Hepatocyte (in vitro differentiated cells): ENCODE data around the gene DPT. TPM values are rescaled to one million over a fixed set of nuclear protein-coding genes. Genes with fewer than 3 reads are reported as not detected.

Experiments used
- DNase-seq: peaks from one replicate; pipeline ENCODE4 v3.0.0-alpha.2; 2016; ENCODE audit warnings: low spot score
- H2AFZ ChIP-seq: fragments of 200-600 bp; sonication (generic); 2 replicates; pipeline ENCODE4 v1.6.0; 2016; ENCODE audit warnings: antibody characterized with exemption, mild to moderate bottlenecking
- H3K27ac ChIP-seq: fragments of 200-600 bp; sonication (generic); 2 replicates; pipeline ENCODE4 v1.5.1; 2016; ENCODE audit warnings: mild to moderate bottlenecking
- H3K27me3 ChIP-seq: fragments of 200-600 bp; sonication (generic); 2 replicates; pipeline ENCODE4 v1.6.1; 2016
- H3K36me3 ChIP-seq: fragments of 200-600 bp; sonication (generic); replicated peaks from 2 replicates; pipeline ENCODE4 v1.5.1; 2016; ENCODE audit warnings: low read depth; ENCODE audit not compliant: insufficient read depth
- H3K4me1 ChIP-seq: fragments of 200-600 bp; sonication (generic); 2 replicates; pipeline ENCODE4 v1.5.1; 2016; ENCODE audit warnings: mild to moderate bottlenecking, moderate library complexity; ENCODE audit not compliant: insufficient read depth
- H3K4me2 ChIP-seq: fragments of 200-600 bp; sonication (generic); 2 replicates; pipeline ENCODE4 v1.6.0; 2016
- H3K4me3 ChIP-seq: fragments of 200-600 bp; sonication (generic); 2 replicates; pipeline ENCODE4 v1.5.1; 2016; ENCODE audit warnings: mild to moderate bottlenecking
- H3K79me2 ChIP-seq: fragments of 200-600 bp; sonication (generic); 2 replicates; pipeline ENCODE4 v1.6.0; 2017; ENCODE audit warnings: mild to moderate bottlenecking
- H3K9me2 ChIP-seq: fragments of 200-600 bp; sonication (generic); replicated peaks from 2 replicates; pipeline ENCODE4 v1.6.0; 2017; ENCODE audit warnings: mild to moderate bottlenecking; ENCODE audit not compliant: insufficient read depth
- H3K9me3 ChIP-seq: fragments of 200-600 bp; sonication (generic); 2 replicates; pipeline ENCODE4 v1.5.1; 2016; ENCODE audit warnings: low read depth, mild to moderate bottlenecking
- H4K20me1 ChIP-seq: fragments of 200-600 bp; sonication (generic); 2 replicates; pipeline ENCODE4 v1.6.0; 2016; ENCODE audit warnings: mild to moderate bottlenecking; ENCODE audit not compliant: insufficient read depth, poor library complexity, severe bottlenecking
- EZH2 ChIP-seq: fragments of 200-600 bp; sonication (generic); IDR thresholded peaks from 2 replicates; pipeline ENCODE4 v1.6.1; 2016; ENCODE audit warnings: antibody characterized with exemption, mild to moderate bottlenecking, borderline replicate concordance
- EZH2phosphoT487 ChIP-seq: fragments of 200-600 bp; sonication (generic); IDR thresholded peaks from one replicate; pipeline ENCODE4 v1.6.1; 2018; ENCODE audit warnings: antibody characterized with exemption, mild to moderate bottlenecking, low read depth, moderate library complexity; ENCODE audit not compliant: unreplicated experiment, severe bottlenecking
- WGBS: methylation state at CpG from one replicate; pipeline ENCODE4 v1.1.6; 2016; ENCODE audit warnings: low lambda C conversion rate; ENCODE audit errors: missing lambda C conversion rate; 5-methylcytosine and 5-hydroxymethylcytosine counted together
- polyA plus RNA-seq: library from polyadenylated mRNA; unstranded; fragments of >200 nt; fragmentation: Nextera tagmentation; extraction: Ambion mirVana; gene quantifications from 2 replicates; pipeline ENCODE4 v1.2.1, GENCODE V29; 2016
- total RNA-seq: library from RNA; depleted of rRNA; stranded (reverse); fragments of >200 nt; gene quantifications from 2 replicates; pipeline ENCODE4 v1.2.3, GENCODE V29; 2014
- TF ChIP-seq, protein P1 (sequence below): fragments of 200-600 bp; sonication (generic); IDR thresholded peaks from 2 replicates; pipeline ENCODE4 v1.5.1; 2016; ENCODE audit warnings: antibody characterized with exemption, mild to moderate bottlenecking; ENCODE audit not compliant: poor library complexity

Gene DPT
- total and polyA plus RNA-seq, 2 experiments from 2014 or later, result 8.2 to 12.5 TPM

DNA sequence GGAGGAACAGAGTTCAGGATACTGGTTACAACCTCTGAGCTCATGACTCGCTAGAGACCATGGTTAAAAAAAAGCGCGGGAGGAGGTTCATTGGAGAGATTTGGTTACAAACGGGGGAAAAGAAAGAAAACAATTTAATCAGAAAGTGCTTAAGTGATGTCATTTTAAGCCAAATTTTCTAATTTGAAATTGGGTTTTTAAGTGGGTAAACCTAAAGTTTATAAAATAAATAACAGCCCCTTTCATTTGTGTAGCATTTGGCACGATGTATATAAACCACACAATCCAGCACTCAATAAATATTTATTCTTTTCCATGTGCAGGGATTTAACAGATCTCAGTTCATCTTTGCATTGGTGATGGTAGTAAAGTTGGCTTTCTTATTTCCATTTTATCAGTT lies 7.0 kb upstream of the DPT start:
- Histone ChIP-seq H3K9me2 (no peaks in the 10 kb centered on the region), H3K79me2 (no peaks in the 10 kb centered on the region), H3K9me3 (no peaks in the 10 kb centered on the region), H4K20me1 (no peaks in the 10 kb centered on the region), H3K27ac (no peak overlapping the region), H3K27me3 (no peaks in the 10 kb centered on the region), H3K4me1 (peaks cover 21% of the 10 kb centered on the region), H3K4me2 (no peak overlapping the region), H2AFZ (no peak overlapping the region), H3K4me3 (no peak overlapping the region), H3K36me3 (no peaks in the 10 kb centered on the region)
- DNase-seq, result no peak
- TF ChIP-seq, protein P1, sequence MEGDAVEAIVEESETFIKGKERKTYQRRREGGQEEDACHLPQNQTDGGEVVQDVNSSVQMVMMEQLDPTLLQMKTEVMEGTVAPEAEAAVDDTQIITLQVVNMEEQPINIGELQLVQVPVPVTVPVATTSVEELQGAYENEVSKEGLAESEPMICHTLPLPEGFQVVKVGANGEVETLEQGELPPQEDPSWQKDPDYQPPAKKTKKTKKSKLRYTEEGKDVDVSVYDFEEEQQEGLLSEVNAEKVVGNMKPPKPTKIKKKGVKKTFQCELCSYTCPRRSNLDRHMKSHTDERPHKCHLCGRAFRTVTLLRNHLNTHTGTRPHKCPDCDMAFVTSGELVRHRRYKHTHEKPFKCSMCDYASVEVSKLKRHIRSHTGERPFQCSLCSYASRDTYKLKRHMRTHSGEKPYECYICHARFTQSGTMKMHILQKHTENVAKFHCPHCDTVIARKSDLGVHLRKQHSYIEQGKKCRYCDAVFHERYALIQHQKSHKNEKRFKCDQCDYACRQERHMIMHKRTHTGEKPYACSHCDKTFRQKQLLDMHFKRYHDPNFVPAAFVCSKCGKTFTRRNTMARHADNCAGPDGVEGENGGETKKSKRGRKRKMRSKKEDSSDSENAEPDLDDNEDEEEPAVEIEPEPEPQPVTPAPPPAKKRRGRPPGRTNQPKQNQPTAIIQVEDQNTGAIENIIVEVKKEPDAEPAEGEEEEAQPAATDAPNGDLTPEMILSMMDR, result no peak
- TF ChIP-seq EZH2phosphoT487 (peak; percentile 98), EZH2 (no peak)
- 54% methylated on average over 5 of the region's 5 CpGs for WGBS

DNA sequence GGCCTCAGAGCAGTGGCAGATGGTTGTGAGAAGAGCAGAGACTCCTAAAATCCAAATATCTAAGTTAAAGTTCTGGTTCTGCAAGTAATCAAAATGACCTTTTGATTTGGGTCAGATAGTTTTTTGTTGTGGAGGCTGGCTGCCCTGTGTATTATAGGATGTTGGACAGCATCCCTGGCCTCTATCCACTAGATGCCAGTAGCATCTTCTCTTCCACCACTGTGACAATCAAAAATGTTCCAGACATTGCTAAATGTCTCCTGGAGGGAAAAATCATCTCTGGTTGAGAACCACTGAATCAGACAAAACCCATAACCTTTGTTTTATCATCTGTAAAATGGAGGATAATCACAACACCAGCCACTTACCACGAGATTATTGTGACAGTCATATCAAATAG lies 5.9 kb upstream of the DPT start:
- no peaks in the 10 kb centered on the region for H3K9me2 ChIP-seq
- H3K4me3 ChIP-seq, result no peak overlapping the region
- no peaks in the 10 kb centered on the region for H3K79me2 ChIP-seq
- no peak for TF ChIP-seq EZH2
- no peak for TF ChIP-seq EZH2phosphoT487
- TF ChIP-seq, protein P1, result peak; percentile 18
- 59% methylated on average over 1 of the region's 1 CpG for WGBS
- no peaks in the 10 kb centered on the region for H3K27me3 ChIP-seq
- no peak overlapping the region for H3K27ac ChIP-seq
- no peak overlapping the region for H2AFZ ChIP-seq
- DNase-seq, result no peak
- H3K4me2 ChIP-seq, result no peak overlapping the region
- H3K4me1 ChIP-seq, result peaks cover 21% of the 10 kb centered on the region
- no peaks in the 10 kb centered on the region for H3K36me3 ChIP-seq
- no peaks in the 10 kb centered on the region for H3K9me3 ChIP-seq
- no peaks in the 10 kb centered on the region for H4K20me1 ChIP-seq

DNA sequence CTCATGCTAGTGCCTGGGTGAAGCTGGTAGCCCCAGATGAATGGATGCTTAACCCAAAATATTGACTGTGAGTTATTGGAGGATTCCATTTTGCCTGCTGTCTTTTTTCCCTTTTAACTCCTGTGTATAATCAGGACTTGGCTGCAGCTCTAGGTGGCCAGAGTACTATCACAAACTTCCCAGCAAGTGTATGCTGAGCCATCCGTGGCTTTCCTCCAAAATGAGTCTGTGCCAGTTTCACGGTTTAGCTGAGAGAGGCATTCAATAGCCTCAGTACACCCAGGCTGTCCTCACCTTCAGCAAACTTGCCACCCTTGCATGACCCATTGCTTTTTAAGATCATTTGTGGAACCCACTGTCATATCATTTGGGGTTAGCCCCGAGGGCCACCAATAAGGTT lies 5.3 kb upstream of the DPT start:
- Histone ChIP-seq H4K20me1 (no peaks in the 10 kb centered on the region), H3K27me3 (no peaks in the 10 kb centered on the region), H3K4me3 (no peak overlapping the region), H3K36me3 (no peaks in the 10 kb centered on the region), H3K4me2 (no peak overlapping the region), H3K27ac (no peak overlapping the region), H3K4me1 (peaks cover 21% of the 10 kb centered on the region), H3K9me2 (no peaks in the 10 kb centered on the region), H3K79me2 (no peaks in the 10 kb centered on the region), H2AFZ (no peak overlapping the region), H3K9me3 (no peaks in the 10 kb centered on the region)
- DNase-seq, result no peak
- 81% methylated on average over 3 of the region's 3 CpGs for WGBS
- TF ChIP-seq, protein P1, result no peak
- TF ChIP-seq EZH2 (no peak), EZH2phosphoT487 (no peak)

GRCh38 chr1:168733241-168733640 lies 4.2 kb upstream of the DPT start:
- no peaks in the 10 kb centered on the region for H3K36me3 ChIP-seq
- H3K9me2 ChIP-seq, result no peaks in the 10 kb centered on the region
- H3K27me3 ChIP-seq, result no peaks in the 10 kb centered on the region
- H3K4me1 ChIP-seq, result peaks cover 26% of the 10 kb centered on the region
- H3K4me2 ChIP-seq, result no peak overlapping the region
- H3K27ac ChIP-seq, result no peak overlapping the region
- no peak overlapping the region for H2AFZ ChIP-seq
- TF ChIP-seq, protein P1, result no peak
- TF ChIP-seq EZH2phosphoT487 (no peak), EZH2 (no peak)
- no peak for DNase-seq
- no peaks in the 10 kb centered on the region for H4K20me1 ChIP-seq
- WGBS, result 100% methylated on average over 4 of the region's 4 CpGs
- H3K4me3 ChIP-seq, result no peak overlapping the region
- H3K79me2 ChIP-seq, result no peaks in the 10 kb centered on the region
- no peaks in the 10 kb centered on the region for H3K9me3 ChIP-seq
